ENCODE data around the gene FGFRL1.

GRCh38 chr4:1018147-1019020 is 7.0 kb downstream of the FGFRL1 start:
- TF ChIP-seq CTCF (conservative IDR thresholded peaks at IDR 0.05; ENCODE audit: low read depth, low read length) (no peak), EZH2 (IDR thresholded peaks at IDR 0.05; ENCODE audit: borderline replicate concordance, low read depth, low read length, poor library complexity, severe bottlenecking) (no peak)
